MCF 10A (cell line): Measurements from ENCODE around the gene FLAD1. TPM values are rescaled to one million over a fixed set of nuclear protein-coding genes. Genes with fewer than 3 reads are reported as not detected.

Experiments
- BruUV-seq: library from RNA; stranded (reverse); fragments of 400-500 nt; replicated peaks from 2 replicates; lab custom pipeline; 2021; lab: Mats Ljungman, UMichigan
- CTCF ChIA-PET: fragments of 300-600 bp; sonication (Branson Sonifier 250); formaldehyde crosslinking; extraction: SDS; loops from one replicate; lab custom pipeline; 2021; ENCODE audit warnings: antibody characterized with exemption, inconsistent platforms; lab: Yijun Ruan, JAX
- POLR2A ChIA-PET: fragments of 300-600, 350-650 bp; sonication (Branson Sonifier 250); formaldehyde crosslinking; extraction: SDS; loops from one replicate; lab custom pipeline; 2020; ENCODE audit warnings: antibody characterized with exemption, inconsistent platforms; lab: Yijun Ruan, JAX
- DNase-seq: peaks from one replicate; pipeline ENCODE4 v3.0.0-alpha.2; 2018; ENCODE audit not compliant: unreplicated experiment
- H3K27ac Mint-ChIP-seq: one replicate; pipeline ENCODE4 v1.8.0; 2022; ENCODE audit warnings: mild to moderate bottlenecking, low read depth, mixed read lengths; ENCODE audit not compliant: unreplicated experiment
- H3K27me3 Mint-ChIP-seq: one replicate; pipeline ENCODE4 v1.8.0; 2022; ENCODE audit warnings: mixed read lengths; ENCODE audit not compliant: insufficient read depth, unreplicated experiment
- H3K36me3 Mint-ChIP-seq: one replicate; pipeline ENCODE4 v1.8.0; 2022; ENCODE audit warnings: mild to moderate bottlenecking, moderate library complexity, mixed read lengths; ENCODE audit not compliant: insufficient read depth, unreplicated experiment
- H3K4me1 Mint-ChIP-seq: one replicate; pipeline ENCODE4 v1.8.0; 2022; ENCODE audit warnings: mixed read lengths; ENCODE audit not compliant: insufficient read depth, unreplicated experiment
- H3K4me3 Mint-ChIP-seq: one replicate; pipeline ENCODE4 v1.8.0; 2022; ENCODE audit warnings: mild to moderate bottlenecking, moderate library complexity, mixed read lengths; ENCODE audit not compliant: unreplicated experiment
- H3K9me3 Mint-ChIP-seq: one replicate; pipeline ENCODE4 v1.8.0; 2022; ENCODE audit warnings: mixed read lengths; ENCODE audit not compliant: unreplicated experiment
- CTCF ChIP-seq: fragments of 200-600 bp; IDR thresholded peaks from one replicate; pipeline ENCODE4 v1.8.0; 2022; ENCODE audit warnings: antibody characterized with exemption, mild to moderate bottlenecking; ENCODE audit not compliant: unreplicated experiment
- intact Hi-C: fragments of 100-400 bp; cut with micrococcal nuclease; formaldehyde crosslinking; loops from 2 replicates; pipeline ENCODE4 v1.14.1; 2022
- total RNA-seq: library from RNA; stranded (reverse); gene quantifications from 2 replicates; pipeline ENCODE4 v1.2.3, GENCODE V29; 2022

The FLAD1 gene
- total RNA-seq, 1 experiment from 2014 or later, result 91.1 TPM

- CTCF ChIA-PET, result interaction anchor here (0.7 to 14.4 kb wide), 8 partner anchors 11 to 467 kb away, joined by 3 to 390 read pairs (median 4); partner anchors contain the start of gene ADAM15
- intact Hi-C loops, result no loop called here
- no peak for DNase-seq
- POLR2A ChIA-PET, result interaction anchor here (0.7 to 14.0 kb wide), 14 partner anchors 9 to 685 kb away, joined by 3 to 312 read pairs (median 20); partner anchors contain the start of genes ADAM15, CKS1B, DCST1 and DCST2
- Mint-ChIP-seq H3K4me1 (peaks cover 56% of the 10 kb centered on the region), H3K27me3 (no peaks in the 10 kb centered on the region), H3K9me3 (no peaks in the 10 kb centered on the region), H3K4me3 (no peak overlapping the region), H3K36me3 (peaks cover 36% of the 10 kb centered on the region), H3K27ac (no peak overlapping the region)
- no TSS peak for BruUV-seq
- TF ChIP-seq CTCF, result no peak
These were observed 40.5 kb downstream of the FLAD1 start for GRCh38 chr1:155023627-155024026.

- ChIA-PET CTCF (interaction anchor here (0.7 to 14.4 kb wide), 4 partner anchors 23 to 620 kb away, joined by 3 to 390 read pairs (median 3); partner anchors contain the start of gene ADAM15), POLR2A (interaction anchor here (1.2 to 10.3 kb wide), 7 partner anchors 11 to 63 kb away, joined by 3 to 275 read pairs (median 15); partner anchors contain the start of genes ADAM15, DCST1, DCST2 and PYGO2)
- H3K27me3 Mint-ChIP-seq, result no peaks in the 10 kb centered on the region
- DNase-seq, result no peak
- BruUV-seq, result no TSS peak
- no peak overlapping the region for H3K4me3 Mint-ChIP-seq
- no peaks in the 10 kb centered on the region for H3K9me3 Mint-ChIP-seq
- H3K36me3 Mint-ChIP-seq, result peaks cover 34% of the 10 kb centered on the region
- TF ChIP-seq CTCF, result no peak
- H3K27ac Mint-ChIP-seq, result no peak overlapping the region
- intact Hi-C loops, result no loop called here
- peaks cover 49% of the 10 kb centered on the region for H3K4me1 Mint-ChIP-seq
These were observed 41.2 kb downstream of the FLAD1 start for GRCh38 chr1:155024315-155024714.

- H3K9me3 Mint-ChIP-seq, result no peaks in the 10 kb centered on the region
- H3K4me3 Mint-ChIP-seq, result no peak overlapping the region
- intact Hi-C loops, result no loop called here
- TF ChIP-seq CTCF, result no peak
- CTCF ChIA-PET, result interaction anchor here (0.5 to 1.5 kb wide), 3 partner anchors 15 to 25 kb away, joined by 3 to 5 read pairs (median 3); no protein-coding TSS in a partner anchor
- BruUV-seq, result no TSS peak
- no peak for DNase-seq
- peaks cover 31% of the 10 kb centered on the region for H3K4me1 Mint-ChIP-seq
- peaks cover 17% of the 10 kb centered on the region for H3K36me3 Mint-ChIP-seq
- H3K27me3 Mint-ChIP-seq, result no peaks in the 10 kb centered on the region
- no peak overlapping the region for H3K27ac Mint-ChIP-seq
- POLR2A ChIA-PET, result interaction anchor here (0.8 to 6.3 kb wide), 5 partner anchors 12 to 55 kb away, joined by 4 to 30 read pairs (median 5); partner anchors contain the start of gene SHC1
These were observed 43.0 kb downstream of the FLAD1 start for GRCh38 chr1:155026154-155026553.

GRCh38 chr1:155026588-155026987 lies 43.4 kb downstream of the FLAD1 start:
- Mint-ChIP-seq H3K4me1 (peaks cover 26% of the 10 kb centered on the region), H3K4me3 (no peak overlapping the region), H3K9me3 (no peaks in the 10 kb centered on the region), H3K36me3 (peaks cover 15% of the 10 kb centered on the region), H3K27ac (no peak overlapping the region), H3K27me3 (no peaks in the 10 kb centered on the region)
- DNase-seq, result peak; percentile 67
- POLR2A ChIA-PET, result interaction anchor here (1.0 to 6.3 kb wide), 3 partner anchors 12 to 17 kb away, joined by 4 to 30 read pairs (median 5); no protein-coding TSS in a partner anchor
- BruUV-seq, result no TSS peak
- TF ChIP-seq CTCF, result no peak
- CTCF ChIA-PET, result no interaction called here
- intact Hi-C loops, result no loop called here
